HEK293 (cell line): Measurements from ENCODE around the gene HAND1.

Source experiments
- CTCF ChIP-seq: fragments of 450-650 bp; formaldehyde crosslinking; IDR thresholded peaks from 2 replicates; pipeline ENCODE4 v1.5.1; 2016; ENCODE audit warnings: missing biosample characterization, missing genetic modification characterization
- GFI1B ChIP-seq: fragments of 450-650 bp; formaldehyde crosslinking; IDR thresholded peaks from 2 replicates; pipeline ENCODE4 v1.5.1; 2016; ENCODE audit warnings: missing biosample characterization, missing genetic modification characterization
- GLI2 ChIP-seq: fragments of 450-650 bp; formaldehyde crosslinking; IDR thresholded peaks from 2 replicates; pipeline ENCODE4; 2017; ENCODE audit warnings: missing biosample characterization, missing genetic modification characterization, low read depth, borderline replicate concordance
- KLF10 ChIP-seq: fragments of 450-650 bp; IDR thresholded peaks from 2 replicates; pipeline ENCODE4 v1.5.1; 2018; ENCODE audit warnings: missing biosample characterization, mild to moderate bottlenecking, missing genetic modification characterization
- KLF17 ChIP-seq: fragments of 450-650 bp; formaldehyde crosslinking; IDR thresholded peaks from 2 replicates; pipeline ENCODE4 v1.5.1; 2016; ENCODE audit warnings: missing biosample characterization, missing genetic modification characterization
- SP7 ChIP-seq: fragments of 450-650 bp; formaldehyde crosslinking; IDR thresholded peaks from 2 replicates; pipeline ENCODE4 v1.5.1; 2016; ENCODE audit warnings: missing biosample characterization, missing genetic modification characterization
- ZBTB26 ChIP-seq: fragments of 450-650 bp; formaldehyde crosslinking; optimal IDR thresholded peaks from 2 replicates; pipeline ENCODE3; 2016; ENCODE audit warnings: missing biosample characterization, mild to moderate bottlenecking, missing genetic modification characterization
- ZBTB44 ChIP-seq: fragments of 450-650 bp; IDR thresholded peaks from 2 replicates; pipeline ENCODE4 v1.5.1; 2018; ENCODE audit warnings: missing biosample characterization, mild to moderate bottlenecking, missing genetic modification characterization
- ZBTB6 ChIP-seq: fragments of 450-650 bp; formaldehyde crosslinking; IDR thresholded peaks from 2 replicates; pipeline ENCODE4 v1.5.1; 2017; ENCODE audit warnings: missing biosample characterization, missing genetic modification characterization
- ZBTB8A ChIP-seq: fragments of 450-650 bp; formaldehyde crosslinking; IDR thresholded peaks from 2 replicates; pipeline ENCODE4 v1.5.1; 2016; ENCODE audit warnings: missing biosample characterization, missing genetic modification characterization
- ZIC2 ChIP-seq: fragments of 450-650 bp; formaldehyde crosslinking; IDR thresholded peaks from 2 replicates; pipeline ENCODE4 v1.5.1; 2016; ENCODE audit warnings: missing biosample characterization, missing genetic modification characterization
- ZNF132 ChIP-seq: fragments of 450-650 bp; formaldehyde crosslinking; IDR thresholded peaks from 2 replicates; pipeline ENCODE4 v1.5.1; 2017; ENCODE audit warnings: missing biosample characterization, missing genetic modification characterization, borderline replicate concordance
- ZNF140 ChIP-seq: fragments of 450-650 bp; formaldehyde crosslinking; IDR thresholded peaks from 2 replicates; pipeline ENCODE4 v1.5.1; 2016; ENCODE audit warnings: missing biosample characterization, missing genetic modification characterization
- ZNF146 ChIP-seq: fragments of 450-650 bp; formaldehyde crosslinking; IDR thresholded peaks from 2 replicates; pipeline ENCODE4 v1.5.1; 2016; ENCODE audit warnings: missing biosample characterization, missing genetic modification characterization
- ZNF239 ChIP-seq: fragments of 450-650 bp; formaldehyde crosslinking; IDR thresholded peaks from 2 replicates; pipeline ENCODE4 v1.5.1; 2016; ENCODE audit warnings: missing biosample characterization, missing genetic modification characterization
- ZNF248 ChIP-seq: fragments of 450-650 bp; formaldehyde crosslinking; IDR thresholded peaks from 2 replicates; pipeline ENCODE4 v1.5.1; 2017; ENCODE audit warnings: missing biosample characterization, missing genetic modification characterization
- ZNF280C ChIP-seq: fragments of 450-650 bp; formaldehyde crosslinking; IDR thresholded peaks from 2 replicates; pipeline ENCODE4 v1.5.1; 2016; ENCODE audit warnings: missing biosample characterization, missing genetic modification characterization
- ZNF398 ChIP-seq: fragments of 450-650 bp; formaldehyde crosslinking; IDR thresholded peaks from 2 replicates; pipeline ENCODE4 v1.5.1; 2017; ENCODE audit warnings: missing biosample characterization, missing genetic modification characterization
- ZNF488 ChIP-seq: fragments of 450-650 bp; formaldehyde crosslinking; IDR thresholded peaks from 2 replicates; pipeline ENCODE4 v1.5.1; 2016; ENCODE audit warnings: missing biosample characterization, missing genetic modification characterization
- ZNF555 ChIP-seq: fragments of 450-650 bp; formaldehyde crosslinking; conservative IDR thresholded peaks from 2 replicates; pipeline ENCODE4 v1.5.1; 2017; ENCODE audit warnings: missing biosample characterization, mild to moderate bottlenecking, missing genetic modification characterization, inconsistent platforms
- ZNF639 ChIP-seq: fragments of 450-650 bp; formaldehyde crosslinking; IDR thresholded peaks from 2 replicates; pipeline ENCODE4 v1.5.1; 2016; ENCODE audit warnings: missing biosample characterization, missing genetic modification characterization
- ZNF776 ChIP-seq: fragments of 450-650 bp; formaldehyde crosslinking; IDR thresholded peaks from 2 replicates; pipeline ENCODE4 v1.5.0; 2017; ENCODE audit warnings: missing biosample characterization, missing genetic modification characterization, borderline replicate concordance
- ZNF785 ChIP-seq: fragments of 450-650 bp; formaldehyde crosslinking; IDR thresholded peaks from 2 replicates; pipeline ENCODE4 v1.5.1; 2016; ENCODE audit warnings: missing biosample characterization, missing genetic modification characterization
- ZSCAN5A ChIP-seq: fragments of 450-650 bp; formaldehyde crosslinking; IDR thresholded peaks from 2 replicates; pipeline ENCODE4 v1.5.1; 2016; ENCODE audit warnings: missing biosample characterization, missing genetic modification characterization

Gene HAND1

GRCh38 chr5:154505567-154505966, 27.5 kb upstream of the HAND1 start (continued):
- TF ChIP-seq ZNF280C (tag by site-specific recombination) (no peak), GLI2 (no peak), ZNF132 (tag by site-specific recombination) (no peak), SP7 (no peak), KLF17 (tag by site-specific recombination) (no peak), ZNF776 (tag by site-specific recombination) (no peak), ZNF555 (tag by site-specific recombination) (no peak), ZNF248 (tag by site-specific recombination) (no peak), ZNF239 (tag by site-specific recombination) (no peak), ZBTB44 (peak; percentile 56), ZNF146 (tag by site-specific recombination) (no peak), ZNF785 (tag by site-specific recombination) (no peak), ZNF488 (tag by site-specific recombination) (no peak), GFI1B (tag by site-specific recombination) (no peak), ZNF398 (tag by site-specific recombination) (no peak), ZBTB6 (tag by site-specific recombination) (no peak), ZNF639 (tag by site-specific recombination) (no peak), KLF10 (tag by site-specific recombination) (no peak), ZNF140 (tag by site-specific recombination) (no peak), ZSCAN5A (tag by site-specific recombination) (no peak), CTCF (tag by site-specific recombination) (0 out of 2 replicates have a peak, but pooled peaks have one; percentile 11), ZIC2 (peak; percentile 81), ZBTB8A (0 out of 2 replicates have a peak, but pooled peaks have one; percentile 10), ZBTB26 (no peak)
